Stomach (tissue), 9 donors: Measurements from ENCODE around the gene VKORC1. TPM values are rescaled to one million over a fixed set of nuclear protein-coding genes. Genes with fewer than 3 reads are reported as not detected.

Source experiments
- DNase-seq, 2 donors: peaks; one replicate each; pipeline versions ENCODE4 v3.0.0 to v3.0.0-alpha.2; 2013 to 2019
- H3K27ac ChIP-seq, 5 donors: fragments of 200-600 bp in 4 of 5; sonication (generic) in 4 of 5; one replicate each; pipeline ENCODE4 v1.5.1; 2013 to 2019; ENCODE audit warnings: mild to moderate bottlenecking in 1 of 5, moderate library complexity in 1 of 5
- H3K27me3 ChIP-seq, 3 donors: fragments of 200-600 bp; sonication (generic); one replicate each; pipeline ENCODE4 v1.5.1; 2017 to 2019; ENCODE audit warnings: mixed run types in 1 of 3
- H3K36me3 ChIP-seq, 4 donors: fragments of 200-600 bp; sonication (generic); 1 replicate in 3 of 4; 2 replicates in 1 of 4; pipeline ENCODE4 v1.5.1; 2016 to 2019
- H3K4me1 ChIP-seq, 4 donors: fragments of 200-600 bp; sonication (generic); one replicate each; pipeline ENCODE4 v1.5.1; 2016 to 2019
- H3K4me3 ChIP-seq, 4 donors: fragments of 200-600 bp; sonication (generic) in 3 of 4; one replicate each; pipeline ENCODE4 v1.5.1; 2016 to 2019; ENCODE audit warnings: mild to moderate bottlenecking in 1 of 4
- H3K9me3 ChIP-seq, 4 donors: fragments of 200-600 bp; sonication (generic); one replicate each; pipeline ENCODE4 v1.5.1; 2016 to 2019
- CTCF ChIP-seq, 7 experiments: fragments of 450-650 bp in 4 of 7; fragments of 200-600 bp in 3 of 7; sonication (generic) in 3 of 7; IDR thresholded peaks; one replicate each; pipeline ENCODE4 v1.5.1; 2016 to 2019; ENCODE audit warnings: antibody characterized with exemption in 7 of 7, control low read depth in 2 of 7, mild to moderate bottlenecking in 1 of 7
- EP300 ChIP-seq: sonication (generic); formaldehyde crosslinking; IDR thresholded peaks from one replicate; pipeline ENCODE4 v1.6.1; 2017; ENCODE audit warnings: antibody characterized with exemption
- POLR2A ChIP-seq, 4 donors: fragments of 450-650 bp; IDR thresholded peaks; one replicate each; pipeline ENCODE4 v1.6.1; 2016; ENCODE audit warnings: antibody characterized with exemption in 4 of 4, control low read depth in 2 of 4, mild to moderate bottlenecking in 1 of 4, moderate library complexity in 1 of 4
- POLR2AphosphoS5 ChIP-seq, 3 donors: sonication (generic); formaldehyde crosslinking; IDR thresholded peaks; one replicate each; pipeline ENCODE4 v1.6.1; 2016; ENCODE audit warnings: antibody characterized with exemption in 3 of 3
- WGBS, 5 donors: extraction: QIAGEN DNeasy Blood & Tissue Kit in 3 of 5; methylation state at CpG; one replicate each; pipeline versions ENCODE4 v1.1.5 to v1.1.7; 2013 to 2018; 5-methylcytosine and 5-hydroxymethylcytosine counted together
- intact Hi-C: fragments of 100-400 bp; cut with DNase I; formaldehyde crosslinking; loops from one replicate; pipeline ENCODE4 v1.15.1; 2023; ENCODE audit warnings: low total_unique reads
- polyA plus RNA-seq, 3 donors: library from polyadenylated mRNA; stranded (reverse); fragments of 200-250 nt; gene quantifications; one replicate each; pipeline ENCODE4 v1.2.3, GENCODE V29; 2013
- total RNA-seq, 5 donors: library from RNA; depleted of rRNA; stranded (reverse); fragments of >200 nt; gene quantifications; one replicate each; pipeline versions ENCODE4 v1.1.0 to v1.2.3, GENCODE V29; 2014 to 2016
- donor health status: healthy with polysubstance abuse.
- donor health status: Bipolar disorder and iron deficiency.
- donor health status: healthy.

VKORC1 gene
- total and polyA plus RNA-seq, 8 donors = 20.1 to 191 (median 58.0) TPM

DNA sequence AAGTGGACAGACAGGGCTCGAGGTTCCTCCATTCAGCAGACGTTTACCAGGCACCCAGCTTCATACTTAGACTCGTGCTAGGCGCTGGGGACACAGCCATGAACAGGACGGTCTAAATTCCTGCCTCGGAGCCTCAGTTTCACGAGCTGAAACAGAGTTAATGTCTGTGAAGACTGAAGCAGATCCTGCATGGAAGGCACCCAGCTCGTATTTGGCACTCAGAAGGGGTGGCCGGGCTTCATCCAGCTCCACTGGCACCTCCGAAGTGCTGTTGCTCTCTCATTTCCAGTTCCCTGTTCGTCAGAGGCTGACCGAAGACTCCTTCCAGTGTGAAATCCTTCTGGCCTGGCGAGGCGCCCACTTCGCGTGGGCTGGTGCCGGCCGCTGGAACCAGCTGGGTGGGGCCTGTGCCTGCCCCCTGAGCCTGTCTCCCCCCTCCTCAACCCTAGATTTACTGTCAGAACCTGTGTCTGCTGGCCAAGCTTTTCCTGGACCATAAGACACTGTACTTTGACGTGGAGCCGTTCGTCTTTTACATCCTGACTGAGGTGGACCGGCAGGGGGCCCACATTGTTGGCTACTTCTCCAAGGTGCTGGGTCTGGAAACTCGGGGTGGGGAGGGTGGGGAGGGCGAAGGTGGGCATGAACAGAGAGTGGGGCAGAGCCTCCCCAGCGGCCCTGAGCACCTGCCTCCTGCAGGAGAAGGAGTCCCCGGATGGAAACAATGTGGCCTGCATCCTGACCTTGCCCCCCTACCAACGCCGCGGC is 35.2 kb upstream of the VKORC1 start:
- H3K36me3 ChIP-seq = peaks cover 36 to 88% (median 71%) of the 10 kb centered on the region in 4 donors
- no peaks in the 10 kb centered on the region for H3K9me3 ChIP-seq
- no peaks in the 10 kb centered on the region for H3K27me3 ChIP-seq
- no peak for DNase-seq
- peaks cover 57 to 82% (median 71%) of the 10 kb centered on the region in 4 donors for H3K4me1 ChIP-seq
- intact Hi-C loops = no loop called here
- peak overlapping the region; percentile 88 to 97 (median 91) for H3K27ac ChIP-seq
- no peak for TF ChIP-seq EP300
- TF ChIP-seq POLR2A (IDR thresholded peaks at IDR 0.05) = no peak
- no peak for TF ChIP-seq CTCF (IDR thresholded peaks at IDR 0.05)
- no peak for TF ChIP-seq POLR2AphosphoS5 (IDR thresholded peaks at IDR 0.05)
- WGBS, 5 donors = 25 to 49% (median 36%) methylated on average over 19 to 29 of the region's 29 CpGs
- H3K4me3 ChIP-seq = no peak overlapping the region

DNA sequence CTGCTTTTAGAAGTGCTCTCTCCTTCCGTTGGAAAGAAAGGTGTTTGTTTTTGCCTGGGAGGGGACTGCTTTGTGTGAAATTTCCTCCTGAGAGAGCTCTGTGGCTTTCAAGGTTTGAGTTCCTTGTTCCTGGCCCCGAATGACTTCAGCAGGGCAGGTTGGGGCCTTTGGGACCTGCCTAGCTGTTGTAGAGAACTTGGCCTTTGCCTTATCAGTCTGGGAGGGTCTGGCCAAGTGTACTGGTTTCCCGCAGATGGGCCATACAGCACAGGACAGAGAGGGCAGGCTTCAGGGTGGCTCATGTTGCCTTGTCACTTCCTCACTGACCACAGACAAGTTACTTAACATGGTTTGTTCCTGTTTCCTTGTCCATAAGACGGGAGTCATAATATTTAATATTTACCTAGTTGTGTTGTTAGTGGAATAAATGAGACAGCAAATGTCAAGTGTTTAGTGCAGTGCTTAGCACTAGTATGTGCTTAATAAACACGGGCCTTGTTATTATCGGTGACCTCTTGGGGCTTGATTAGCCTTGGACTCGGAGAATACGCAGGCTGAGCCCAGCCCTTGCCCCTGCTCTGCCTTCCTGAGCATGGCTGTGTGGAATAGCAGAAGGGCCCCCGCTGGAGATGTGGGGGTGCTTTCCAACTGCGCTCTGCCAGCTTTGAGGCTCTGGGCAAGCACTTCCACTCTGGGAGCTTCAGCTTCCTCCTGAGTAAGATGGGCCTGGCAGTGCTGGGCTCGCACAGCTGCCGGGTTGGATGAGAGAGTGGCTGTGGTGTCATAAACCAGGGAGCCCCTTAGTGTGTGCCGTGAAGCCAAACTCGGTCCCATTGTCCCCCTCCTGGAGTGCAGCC is 34.3 kb upstream of the VKORC1 start:
- peak; percentile 76 to 82 for DNase-seq
- Histone ChIP-seq H3K4me1 (peaks cover 55 to 78% (median 68%) of the 10 kb centered on the region in 4 donors), H3K27ac (peak overlapping the region; percentile 88 to 97 (median 91)), H3K9me3 (no peaks in the 10 kb centered on the region), H3K4me3 (no peak overlapping the region), H3K27me3 (no peaks in the 10 kb centered on the region), H3K36me3 (peaks cover 36 to 95% (median 77%) of the 10 kb centered on the region in 4 donors)
- WGBS, 5 donors = 29 to 48% (median 41%) methylated on average over 11 to 14 of the region's 14 CpGs
- intact Hi-C loops = no loop called here
- peak in 1 of 4 donors; percentile 50 for TF ChIP-seq POLR2A (IDR thresholded peaks at IDR 0.05)
- TF ChIP-seq EP300 = no peak
- TF ChIP-seq CTCF (IDR thresholded peaks at IDR 0.05) = no peak
- TF ChIP-seq POLR2AphosphoS5 (IDR thresholded peaks at IDR 0.05) = peak in 2 of 3 donors; percentile 83 to 91

- H3K36me3 ChIP-seq = peaks cover 49 to 98% (median 84%) of the 10 kb centered on the region in 4 donors
- WGBS, 5 donors = 40 to 74% (median 70%) methylated on average over 13 of the region's 13 CpGs
- no peaks in the 10 kb centered on the region for H3K9me3 ChIP-seq
- no peak overlapping the region for H3K4me3 ChIP-seq
- no peaks in the 10 kb centered on the region for H3K27me3 ChIP-seq
- intact Hi-C loops = no loop called here
- H3K4me1 ChIP-seq = peaks cover 48 to 61% (median 53%) of the 10 kb centered on the region in 4 donors
- no peak for TF ChIP-seq POLR2A (IDR thresholded peaks at IDR 0.05)
- TF ChIP-seq EP300 = no peak
- no peak for TF ChIP-seq CTCF (IDR thresholded peaks at IDR 0.05)
- TF ChIP-seq POLR2AphosphoS5 (IDR thresholded peaks at IDR 0.05) = no peak
- H3K27ac ChIP-seq = peak overlapping the region; percentile 88 to 97 (median 91)
- DNase-seq = peak in 1 of 2 donors; percentile 2
Measured at GRCh38 chr16:31127182-31127581, 32.6 kb upstream of the VKORC1 start.

DNA sequence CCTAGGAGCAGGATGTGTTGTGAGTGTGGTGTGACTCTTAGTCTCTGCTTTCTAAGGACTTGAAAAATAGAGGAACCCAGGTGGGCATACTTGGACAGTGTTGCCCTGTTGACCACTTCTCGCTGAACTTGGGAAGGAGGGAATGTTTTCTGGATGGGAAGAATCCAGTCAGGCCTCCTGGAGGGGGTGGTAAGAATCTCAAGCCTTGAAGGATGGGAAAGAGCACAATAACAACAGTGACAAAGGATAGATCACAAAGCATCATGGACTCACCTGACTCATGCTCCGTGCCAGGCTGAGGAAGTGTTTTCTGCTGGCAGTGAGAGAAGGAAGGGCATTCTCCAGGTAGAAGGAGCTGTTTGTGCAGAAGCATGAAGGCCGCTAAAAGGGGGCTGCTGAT is 31.2 kb upstream of the VKORC1 start:
- H3K27ac ChIP-seq = peak overlapping the region in 4 of 5 donors; percentile 6 to 97 (median 89)
- intact Hi-C loops = no loop called here
- WGBS, 5 donors = 80 to 92% (median 90%) methylated on average over 3 of the region's 3 CpGs

More for the DNA sequence above, 31.2 kb upstream of the VKORC1 start:
- no peaks in the 10 kb centered on the region for H3K9me3 ChIP-seq
- H3K4me3 ChIP-seq = no peak overlapping the region
- peaks cover 40 to 48% (median 42%) of the 10 kb centered on the region in 4 donors for H3K4me1 ChIP-seq
- H3K27me3 ChIP-seq = no peaks in the 10 kb centered on the region
- no peak for DNase-seq
- H3K36me3 ChIP-seq = peaks cover 46 to 98% (median 84%) of the 10 kb centered on the region in 4 donors
- no peak for TF ChIP-seq EP300
- no peak for TF ChIP-seq POLR2AphosphoS5 (IDR thresholded peaks at IDR 0.05)
- no peak for TF ChIP-seq POLR2A (IDR thresholded peaks at IDR 0.05)
- TF ChIP-seq CTCF (IDR thresholded peaks at IDR 0.05) = no peak
